SJSA1 (cell line): Measurements from ENCODE around the gene COL6A5. TPM values are rescaled to one million over a fixed set of nuclear protein-coding genes. Genes with fewer than 3 reads are reported as not detected.
"Not testable (repeated sequence)": the region's sequence is repeated elsewhere in the genome, so short reads cannot be mapped to it uniquely, and the experiment has no call there.

Source experiments
- DNase-seq, 2 experiments: peaks; one replicate each; pipeline ENCODE4 v3.0.0-alpha.2; 2015 to 2020; ENCODE audit warnings: low spot score in 2 of 2, low read depth in 1 of 2
- H3K27ac ChIP-seq: fragments of 250-450 bp; sonication (Bioruptor Pico); 2 replicates; pipeline ENCODE4 v1.5.1; 2020; ENCODE audit warnings: mild to moderate bottlenecking, moderate library complexity
- H3K27me3 ChIP-seq: fragments of 250-450 bp; sonication (Bioruptor Pico); replicated peaks from 2 replicates; pipeline ENCODE4 v1.5.1; 2020; ENCODE audit warnings: mild to moderate bottlenecking, moderate library complexity
- H3K36me3 ChIP-seq: fragments of 250-450 bp; sonication (Bioruptor Pico); 2 replicates; pipeline ENCODE4 v1.5.1; 2020; ENCODE audit warnings: mild to moderate bottlenecking
- H3K4me1 ChIP-seq: fragments of 250-450 bp; sonication (Bioruptor Pico); replicated peaks from 2 replicates; pipeline ENCODE4 v1.6.1; 2021; ENCODE audit warnings: mild to moderate bottlenecking
- H3K4me3 ChIP-seq: fragments of 250-450 bp; sonication (Bioruptor Pico); 2 replicates; pipeline ENCODE4 v1.5.1; 2020; ENCODE audit warnings: mild to moderate bottlenecking
- H3K9me3 ChIP-seq: fragments of 250-450 bp; sonication (Bioruptor Pico); replicated peaks from 2 replicates; pipeline ENCODE4 v1.5.1; 2020; ENCODE audit warnings: mild to moderate bottlenecking
- total RNA-seq: library from RNA; depleted of rRNA; stranded (reverse); fragments of >200 nt; shearing (Covaris generic); gene quantifications from 2 replicates; pipeline ENCODE4 v1.2.3, GENCODE V29; 2014

Gene COL6A5
- total RNA-seq, 1 experiment from 2014 or later = not detected

DNA sequence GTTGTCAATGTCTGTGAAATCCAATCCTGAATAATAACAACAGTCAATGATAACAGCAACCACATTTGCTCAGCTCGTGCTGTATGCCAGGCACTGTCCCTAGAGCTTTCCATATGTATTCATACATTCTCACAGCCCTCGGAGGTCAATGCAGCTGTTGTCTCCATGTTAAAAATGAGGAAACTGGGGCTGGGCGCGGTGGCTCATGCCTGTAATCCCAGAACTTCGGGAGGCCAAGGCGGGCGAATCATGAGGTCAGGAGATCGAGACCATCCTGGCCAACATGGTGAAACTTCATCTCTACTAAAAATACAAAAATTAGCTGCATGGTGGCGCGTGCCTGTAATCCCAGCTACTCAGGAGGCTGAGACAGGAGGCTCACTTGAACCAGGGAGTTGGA lies 86.6 kb downstream of the COL6A5 start:
- H3K27me3 ChIP-seq, H3K9me3 ChIP-seq, DNase-seq, H3K4me1 ChIP-seq, H3K36me3 ChIP-seq, H3K27ac ChIP-seq, H3K4me3 ChIP-seq: not testable (repeated sequence)

DNA sequence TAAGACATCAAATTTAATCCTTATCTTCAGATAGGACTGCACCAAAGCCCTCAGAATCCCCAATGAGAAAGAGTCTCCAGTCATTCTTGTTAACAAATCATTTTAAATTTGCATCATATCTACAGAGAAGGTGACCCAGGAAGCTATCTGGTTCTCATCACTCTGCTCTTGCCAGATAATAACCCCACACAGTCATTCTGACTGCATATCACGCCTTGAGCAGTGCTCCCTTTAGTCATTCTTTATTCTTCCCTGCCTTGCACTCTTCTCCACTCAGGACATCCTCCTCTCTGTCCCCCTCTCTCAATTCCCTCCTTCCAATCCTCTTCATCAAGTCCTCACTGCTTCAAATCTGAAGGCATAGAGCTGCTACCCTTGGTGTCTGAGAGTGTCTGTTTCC lies 87.8 kb downstream of the COL6A5 start:
- no peaks in the 10 kb centered on the region for H3K4me1 ChIP-seq
- no peaks in the 10 kb centered on the region for H3K36me3 ChIP-seq
- no peaks in the 10 kb centered on the region for H3K9me3 ChIP-seq
- DNase-seq = no peak
- no peak overlapping the region for H3K27ac ChIP-seq
- H3K27me3 ChIP-seq = no peaks in the 10 kb centered on the region
- no peak overlapping the region for H3K4me3 ChIP-seq

DNA sequence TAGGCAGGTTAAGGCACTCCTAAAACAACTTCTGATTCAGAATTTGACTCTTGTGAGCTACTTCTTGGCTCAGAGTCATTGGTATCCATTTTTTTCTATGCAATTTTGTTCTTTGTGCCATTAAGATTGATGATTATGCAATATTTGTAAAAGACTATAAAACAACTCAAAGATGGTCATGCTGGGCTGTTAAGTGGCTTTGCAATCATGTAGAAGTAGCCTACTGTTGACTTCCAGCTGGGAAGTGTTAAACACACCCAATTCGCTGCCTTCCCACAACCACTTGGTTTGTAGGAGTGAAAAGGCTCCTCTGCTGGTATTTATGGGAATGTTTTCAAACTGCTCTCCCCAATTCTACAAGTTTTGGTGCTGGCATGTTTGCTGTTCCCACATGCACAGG lies 96.8 kb downstream of the COL6A5 start:
- Histone ChIP-seq H3K4me1 (no peaks in the 10 kb centered on the region), H3K27me3 (no peaks in the 10 kb centered on the region), H3K36me3 (no peaks in the 10 kb centered on the region), H3K4me3 (no peak overlapping the region), H3K9me3 (no peaks in the 10 kb centered on the region), H3K27ac (no peak overlapping the region)
- DNase-seq = no peak

DNA sequence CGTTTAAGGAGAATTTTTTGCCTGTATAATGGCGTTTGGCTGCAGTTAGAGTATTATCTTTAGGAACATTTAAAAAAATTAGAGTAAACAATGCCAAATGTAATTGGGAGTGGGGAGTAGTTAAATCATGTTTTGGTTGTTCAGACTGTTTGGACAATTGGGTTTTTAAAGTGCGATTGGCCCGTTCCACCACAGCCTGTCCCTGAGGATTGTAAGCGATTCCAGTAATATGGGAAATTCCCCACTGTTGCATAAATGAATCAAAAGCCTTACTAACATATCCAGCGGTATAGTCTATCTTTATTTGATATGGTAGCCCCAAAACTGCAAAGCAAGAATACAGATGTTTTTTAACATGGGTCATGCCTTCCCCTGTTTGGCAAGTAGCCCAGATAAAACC lies 101.4 kb downstream of the COL6A5 start:
- not testable (repeated sequence) for H3K4me3 ChIP-seq, H3K36me3 ChIP-seq, H3K9me3 ChIP-seq, H3K27ac ChIP-seq, H3K4me1 ChIP-seq, H3K27me3 ChIP-seq, DNase-seq

DNA sequence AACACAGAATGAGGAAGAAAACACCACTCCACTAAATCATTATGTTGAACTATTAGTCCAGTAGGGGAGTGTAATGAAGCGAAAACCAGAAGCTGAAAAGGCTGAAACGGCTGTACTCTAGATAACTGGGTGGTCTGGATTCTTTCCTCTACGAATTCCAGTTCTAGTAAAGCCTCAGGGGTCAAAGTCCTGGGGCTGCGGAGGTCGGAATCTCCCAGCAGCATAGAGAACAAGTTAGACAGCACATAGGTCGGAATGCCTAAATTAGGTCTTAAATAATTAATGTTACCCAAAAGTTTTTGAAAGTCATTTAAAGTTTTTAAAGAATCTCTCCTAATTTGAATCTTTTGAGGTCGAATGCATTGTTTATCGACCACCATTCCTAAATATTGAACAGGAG lies 102.7 kb downstream of the COL6A5 start:
- H3K27ac ChIP-seq, H3K36me3 ChIP-seq, DNase-seq, H3K4me1 ChIP-seq, H3K9me3 ChIP-seq, H3K27me3 ChIP-seq, H3K4me3 ChIP-seq: not testable (repeated sequence)

DNA sequence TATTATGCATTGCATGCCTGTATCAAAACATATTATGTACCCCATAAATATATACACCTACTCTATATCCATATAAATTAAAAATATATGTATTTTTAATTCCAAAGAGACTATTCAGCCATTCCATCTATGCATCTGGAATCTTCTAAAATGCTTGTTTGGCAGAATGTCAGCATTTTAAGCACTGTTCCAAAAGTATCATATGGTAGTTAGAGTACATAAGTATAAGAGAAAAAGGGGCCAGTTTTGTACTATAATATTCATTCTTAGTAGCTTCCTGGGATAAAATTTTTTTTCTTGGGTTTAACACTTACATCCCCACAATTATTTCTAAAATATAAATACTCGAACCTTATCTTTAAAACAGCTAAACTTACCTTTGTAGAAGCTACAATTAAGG lies 111.1 kb downstream of the COL6A5 start:
- Histone ChIP-seq H3K4me3 (no peak overlapping the region), H3K27ac (no peak overlapping the region), H3K27me3 (no peaks in the 10 kb centered on the region), H3K9me3 (no peaks in the 10 kb centered on the region), H3K4me1 (no peaks in the 10 kb centered on the region), H3K36me3 (no peaks in the 10 kb centered on the region)
- no peak for DNase-seq

DNA sequence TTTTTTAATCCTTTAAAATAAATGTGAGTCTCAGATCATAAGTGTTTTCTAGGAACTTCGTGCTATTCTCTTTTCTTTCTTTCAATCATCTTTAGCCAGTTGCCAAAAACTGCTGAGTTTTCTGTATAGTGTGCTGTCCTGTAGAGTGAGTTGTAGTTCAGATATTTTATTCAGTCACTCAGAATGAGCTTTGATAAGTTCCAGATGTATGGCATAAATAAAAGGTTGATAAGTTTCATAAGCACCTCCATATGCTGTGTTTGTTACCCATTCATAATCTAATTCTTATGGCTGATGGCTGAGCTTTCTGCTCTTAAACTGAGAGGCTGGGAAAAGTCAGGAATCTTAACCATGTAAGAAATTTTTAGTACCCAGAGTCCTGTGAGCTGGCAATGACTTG lies 112.2 kb downstream of the COL6A5 start:
- Histone ChIP-seq H3K4me1 (no peaks in the 10 kb centered on the region), H3K27me3 (no peaks in the 10 kb centered on the region), H3K27ac (no peak overlapping the region)

DNA sequence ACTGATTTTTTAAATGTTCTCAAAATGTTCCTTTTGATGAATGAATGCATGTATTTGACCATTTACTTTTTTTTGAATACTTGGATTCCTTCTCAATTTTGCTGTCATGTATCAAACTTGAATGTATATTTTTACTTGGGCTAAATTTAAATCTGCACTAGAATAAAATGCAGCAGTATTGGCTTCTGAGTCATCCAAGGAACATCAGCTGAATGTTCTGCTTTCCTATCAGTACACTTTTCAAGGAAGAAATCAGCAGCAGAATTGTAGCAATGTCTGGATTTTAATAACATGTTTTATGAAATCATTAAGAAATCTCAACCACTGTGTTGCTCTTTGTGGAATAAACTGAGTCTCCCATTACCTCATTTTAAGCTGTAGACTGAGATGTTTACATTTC lies 114.5 kb downstream of the COL6A5 start:
- Histone ChIP-seq H3K36me3 (no peaks in the 10 kb centered on the region), H3K4me3 (no peak overlapping the region), H3K27ac (no peak overlapping the region), H3K27me3 (no peaks in the 10 kb centered on the region), H3K9me3 (no peaks in the 10 kb centered on the region), H3K4me1 (no peaks in the 10 kb centered on the region)
- DNase-seq = no peak

More for the DNA sequence above, 112.2 kb downstream of the COL6A5 start:
- Histone ChIP-seq H3K36me3 (no peaks in the 10 kb centered on the region), H3K9me3 (no peaks in the 10 kb centered on the region), H3K4me3 (no peak overlapping the region)
- DNase-seq = no peak

DNA sequence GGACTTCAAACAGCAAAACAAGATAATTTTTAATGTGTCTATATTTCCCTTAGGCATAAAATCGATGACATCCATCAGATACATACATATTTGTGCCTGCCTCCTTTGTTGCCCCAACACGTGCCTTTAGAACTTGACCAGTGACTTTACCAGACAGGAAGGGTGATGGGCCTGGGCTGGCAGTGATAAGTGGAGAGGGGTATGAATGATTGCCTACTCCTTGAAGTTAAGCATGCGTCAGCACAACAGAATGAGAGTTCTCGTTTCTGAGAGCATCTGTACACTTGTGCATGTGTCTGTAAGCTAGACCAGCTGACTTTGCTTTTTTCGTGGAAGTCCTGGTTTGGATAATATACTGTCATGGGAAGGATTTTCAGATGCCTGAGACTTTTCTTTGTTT lies 116.6 kb downstream of the COL6A5 start:
- no peak overlapping the region for H3K4me3 ChIP-seq
- no peaks in the 10 kb centered on the region for H3K27me3 ChIP-seq
- no peaks in the 10 kb centered on the region for H3K36me3 ChIP-seq
- no peaks in the 10 kb centered on the region for H3K9me3 ChIP-seq
- no peak for DNase-seq
- H3K4me1 ChIP-seq = no peaks in the 10 kb centered on the region
- no peak overlapping the region for H3K27ac ChIP-seq

DNA sequence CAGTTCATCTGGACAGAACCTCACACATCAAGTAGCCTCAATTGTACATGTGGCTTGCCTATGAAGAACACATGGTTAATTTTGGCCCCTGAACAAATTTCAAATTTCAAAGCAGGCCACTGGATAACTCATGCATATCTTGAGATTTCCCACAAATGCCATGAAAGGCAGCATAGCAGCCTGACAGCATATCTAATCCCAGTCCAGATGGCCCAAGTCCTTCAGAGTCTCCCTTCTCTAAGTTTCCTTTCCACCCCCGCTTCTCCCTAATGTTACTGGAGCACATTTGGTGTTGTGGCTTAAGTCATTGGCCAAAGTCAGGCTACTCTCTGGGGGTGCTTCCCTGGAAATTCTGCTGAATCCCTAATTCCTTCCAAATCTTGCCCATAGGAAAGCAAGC lies 117.7 kb downstream of the COL6A5 start:
- H3K4me3 ChIP-seq = no peak overlapping the region
- no peak for DNase-seq

DNA sequence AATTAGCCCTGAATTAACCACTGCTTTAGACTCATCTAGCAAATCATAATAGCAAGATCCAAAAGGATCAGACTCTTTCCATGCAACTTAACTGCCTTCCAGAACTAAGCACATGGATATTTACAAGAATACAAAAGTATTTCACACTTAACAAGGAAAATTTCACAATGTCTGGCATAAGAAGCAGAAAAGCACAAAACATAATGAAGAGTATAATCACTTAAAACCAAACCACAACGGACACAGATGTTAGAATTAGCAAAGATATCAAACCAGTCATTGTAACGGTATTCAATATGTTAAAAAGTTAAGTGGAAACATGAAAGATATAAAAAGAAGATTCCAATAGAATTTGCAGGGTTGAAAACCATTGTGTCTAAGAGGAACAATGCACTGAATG lies 120.0 kb downstream of the COL6A5 start:
- H3K27me3 ChIP-seq = no peaks in the 10 kb centered on the region
- no peaks in the 10 kb centered on the region for H3K4me1 ChIP-seq
- H3K4me3 ChIP-seq = no peak overlapping the region
- H3K36me3 ChIP-seq = no peaks in the 10 kb centered on the region
- no peak for DNase-seq
- no peak overlapping the region for H3K27ac ChIP-seq
- H3K9me3 ChIP-seq = no peaks in the 10 kb centered on the region

More for the DNA sequence above, 117.7 kb downstream of the COL6A5 start:
- no peaks in the 10 kb centered on the region for H3K9me3 ChIP-seq
- H3K27ac ChIP-seq = no peak overlapping the region
- H3K4me1 ChIP-seq = no peaks in the 10 kb centered on the region
- no peaks in the 10 kb centered on the region for H3K36me3 ChIP-seq
- H3K27me3 ChIP-seq = no peaks in the 10 kb centered on the region

DNA sequence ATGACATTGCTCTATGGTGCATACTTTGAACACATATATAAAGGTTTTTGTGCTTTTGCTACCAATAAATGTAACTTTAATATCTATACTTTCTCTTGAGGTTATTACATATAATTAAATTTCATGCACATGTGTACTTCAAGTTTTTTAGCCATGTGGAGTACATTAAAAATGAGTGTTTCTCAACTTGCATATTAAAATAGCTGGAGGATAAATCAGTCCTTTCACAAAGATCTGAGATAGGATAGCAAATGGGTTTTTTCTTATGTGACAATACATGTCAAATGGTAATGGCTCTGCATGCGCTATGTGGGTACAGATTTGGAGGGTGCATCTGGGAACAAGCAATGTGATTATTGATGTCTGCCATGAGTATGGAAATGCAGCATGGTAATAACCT lies 122.8 kb downstream of the COL6A5 start:
- H3K4me3 ChIP-seq = no peak overlapping the region
- DNase-seq = no peak
- no peaks in the 10 kb centered on the region for H3K36me3 ChIP-seq
- no peaks in the 10 kb centered on the region for H3K4me1 ChIP-seq
- H3K27ac ChIP-seq = no peak overlapping the region
- no peaks in the 10 kb centered on the region for H3K27me3 ChIP-seq
- H3K9me3 ChIP-seq = no peaks in the 10 kb centered on the region

DNA sequence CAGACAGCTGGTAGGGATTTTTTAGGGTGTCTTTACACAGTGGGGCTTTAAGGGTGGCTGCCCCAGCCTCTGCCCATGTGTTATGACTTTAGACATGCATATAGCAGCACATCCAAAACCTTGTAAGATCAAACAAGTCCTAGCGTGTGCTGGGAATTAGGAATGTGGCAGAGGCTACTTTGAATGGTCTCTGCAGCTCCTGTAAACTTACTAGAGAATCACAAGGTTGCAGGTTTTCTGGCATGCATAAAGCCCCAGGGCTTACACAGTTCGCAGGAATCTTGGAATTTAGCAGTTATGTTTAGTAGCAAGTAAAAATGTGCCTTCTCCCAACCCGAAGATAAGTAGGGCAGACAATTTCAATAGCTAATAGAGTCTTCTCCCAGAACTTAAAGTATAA lies 124.7 kb downstream of the COL6A5 start:
- DNase-seq = no peak
- Histone ChIP-seq H3K36me3 (no peaks in the 10 kb centered on the region), H3K27ac (no peak overlapping the region), H3K4me3 (no peak overlapping the region), H3K4me1 (no peaks in the 10 kb centered on the region), H3K9me3 (no peaks in the 10 kb centered on the region), H3K27me3 (no peaks in the 10 kb centered on the region)

DNA sequence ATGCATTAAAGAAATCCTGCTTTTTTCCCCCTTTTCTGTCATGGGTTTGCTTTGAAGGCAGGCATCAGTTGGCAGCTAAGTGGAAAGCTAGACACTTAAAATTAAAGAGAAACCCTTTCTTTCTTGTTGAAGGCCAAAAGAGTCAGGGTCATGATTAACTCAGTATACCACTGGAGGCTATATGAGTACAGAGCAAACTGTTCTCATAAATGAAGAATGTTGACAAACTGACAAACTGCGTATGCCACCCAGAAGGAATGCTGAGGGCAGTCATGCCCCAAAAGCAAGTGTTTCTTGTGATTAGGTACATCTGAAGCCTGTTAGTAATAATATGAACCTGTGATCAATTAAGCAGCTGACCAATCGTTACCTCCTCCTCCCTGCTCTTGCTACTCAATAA lies 127.9 kb downstream of the COL6A5 start:
- Histone ChIP-seq H3K4me1 (no peaks in the 10 kb centered on the region), H3K27ac (no peak overlapping the region), H3K9me3 (no peaks in the 10 kb centered on the region), H3K4me3 (no peak overlapping the region), H3K27me3 (no peaks in the 10 kb centered on the region), H3K36me3 (no peaks in the 10 kb centered on the region)
- no peak for DNase-seq

DNA sequence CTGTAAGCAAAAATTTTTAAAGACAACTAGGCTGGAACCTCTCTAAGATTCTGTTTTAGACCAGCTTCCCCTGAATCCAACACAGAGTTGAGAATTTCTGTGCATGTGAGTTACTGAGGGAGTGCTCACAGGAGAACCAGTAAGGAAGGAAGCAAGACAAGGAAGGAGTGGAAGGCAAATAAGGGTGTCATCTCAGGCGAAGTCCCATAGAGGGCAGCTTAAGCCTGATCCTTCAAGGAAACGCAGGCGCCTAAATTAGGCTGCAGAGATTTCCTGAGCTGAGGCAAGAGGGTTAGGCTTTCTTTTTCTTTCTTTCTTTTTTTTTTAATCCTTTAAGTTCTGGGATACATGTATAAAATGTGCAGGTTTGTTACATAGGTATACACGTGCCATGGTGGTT lies 135.3 kb downstream of the COL6A5 start:
- no peaks in the 10 kb centered on the region for H3K27me3 ChIP-seq
- H3K27ac ChIP-seq = no peak overlapping the region
- no peaks in the 10 kb centered on the region for H3K36me3 ChIP-seq
- no peak for DNase-seq
- H3K9me3 ChIP-seq = no peaks in the 10 kb centered on the region
- no peaks in the 10 kb centered on the region for H3K4me1 ChIP-seq
- H3K4me3 ChIP-seq = no peak overlapping the region
